Activated B cell treated with CpG ODN at 0.5 μM for 24 hours (primary cell): ENCODE results near the gene ADAMTS8. TPM values are rescaled to one million over a fixed set of nuclear protein-coding genes. Genes with fewer than 3 reads are reported as not detected.

Experiments used
- ATAC-seq: fragments of 200-7000 bp; cut with Tn5 transposase; one replicate; pipeline ENCODE4 v1.10.0; 2021; ENCODE audit warnings: low read depth, mild to moderate bottlenecking, moderate library complexity
- CTCF ChIA-PET: fragments of 350-600 bp; sonication (Branson Sonifier 250); formaldehyde crosslinking; loops from one replicate; lab custom pipeline; 2021; ENCODE audit warnings: antibody characterized with exemption; lab: Charles Lee
- POLR2A ChIA-PET: fragments of 350-600 bp; sonication (Branson Sonifier 250); formaldehyde crosslinking; loops from one replicate; lab custom pipeline; 2021; ENCODE audit warnings: antibody characterized with exemption; lab: Charles Lee
- DNase-seq: peaks from one replicate; pipeline ENCODE4 v3.0.0; 2022
- H3K27ac Mint-ChIP-seq: one replicate; pipeline ENCODE4 v1.8.0; 2020; ENCODE audit warnings: mixed read lengths
- H3K27me3 Mint-ChIP-seq: one replicate; pipeline ENCODE4 v1.8.0; 2021; ENCODE audit warnings: mixed read lengths
- H3K36me3 Mint-ChIP-seq: one replicate; pipeline ENCODE4 v1.8.0; 2021; ENCODE audit warnings: low read depth, mixed read lengths
- H3K4me1 Mint-ChIP-seq: one replicate; pipeline ENCODE4 v1.8.0; 2021; ENCODE audit warnings: mixed read lengths
- H3K4me3 Mint-ChIP-seq: one replicate; pipeline ENCODE4 v1.8.0; 2020; ENCODE audit warnings: mild to moderate bottlenecking, mixed read lengths
- H3K9me3 Mint-ChIP-seq: one replicate; pipeline ENCODE4 v1.8.0; 2020; ENCODE audit warnings: mixed read lengths
- CTCF ChIP-seq: fragments of 200-600 bp; IDR thresholded peaks from one replicate; pipeline ENCODE4 v1.8.0; 2022; ENCODE audit warnings: antibody characterized with exemption, mild to moderate bottlenecking
- intact Hi-C: fragments of 100-400 bp; cut with micrococcal nuclease; formaldehyde crosslinking; loops from one replicate; pipeline ENCODE4 v1.15.1; 2024
- total RNA-seq: library from RNA; stranded (reverse); gene quantifications from 2 replicates; pipeline ENCODE4 v1.2.3, GENCODE V29; 2022

ADAMTS8 gene
- total RNA-seq, 1 donor from 2014 or later = not detected

DNA sequence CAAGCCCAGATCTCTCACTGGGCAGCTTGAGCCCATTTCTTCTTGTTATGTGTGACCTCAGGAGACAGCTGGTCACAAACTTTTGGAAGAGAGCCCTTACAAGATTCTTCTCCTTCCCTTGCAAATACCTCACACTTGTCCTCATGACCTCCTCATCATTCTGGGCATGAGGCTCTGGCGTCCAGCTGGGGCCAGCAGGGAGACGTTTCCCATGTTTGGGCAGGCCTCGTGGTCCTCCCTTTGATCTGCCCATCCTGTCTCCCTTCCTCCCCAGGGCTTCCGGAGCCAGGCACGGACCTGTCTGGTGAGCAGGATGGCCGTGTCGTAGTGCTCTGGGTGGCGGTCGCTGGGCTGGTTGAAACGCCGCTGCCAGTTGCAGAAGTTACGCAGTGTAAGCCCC lies 9.7 kb downstream of the ADAMTS8 start:
- intact Hi-C loops = no loop called here
- no peaks in the 10 kb centered on the region for H3K36me3 Mint-ChIP-seq
- H3K4me3 Mint-ChIP-seq = no peak overlapping the region
- peaks cover 26% of the 10 kb centered on the region for H3K27me3 Mint-ChIP-seq
- POLR2A ChIA-PET = no interaction called here
- no peaks in the 10 kb centered on the region for H3K4me1 Mint-ChIP-seq
- DNase-seq (no peak), ATAC-seq (no peak)
- no peak overlapping the region for H3K27ac Mint-ChIP-seq
- H3K9me3 Mint-ChIP-seq = no peaks in the 10 kb centered on the region
- CTCF ChIA-PET = no interaction called here
- no peak for TF ChIP-seq CTCF

- Mint-ChIP-seq H3K9me3 (no peaks in the 10 kb centered on the region), H3K4me1 (no peaks in the 10 kb centered on the region), H3K4me3 (no peak overlapping the region), H3K36me3 (no peaks in the 10 kb centered on the region), H3K27ac (no peak overlapping the region), H3K27me3 (peaks cover 26% of the 10 kb centered on the region)
- ChIA-PET POLR2A (no interaction called here), CTCF (no interaction called here)
- DNase-seq (no peak), ATAC-seq (no peak)
- TF ChIP-seq CTCF = no peak
- intact Hi-C loops = no loop called here
These were observed 10.2 kb downstream of the ADAMTS8 start for GRCh38 chr11:130418210-130418609.

GRCh38 chr11:130416906-130417305 lies 11.5 kb downstream of the ADAMTS8 start:
- CTCF ChIA-PET = interaction anchor here (0.9 kb wide), 2 partner anchors 13 to 445 kb away, joined by 3 read pairs; no protein-coding TSS in a partner anchor

GRCh38 chr11:130416530-130416882 lies 11.9 kb downstream of the ADAMTS8 start:
- Mint-ChIP-seq H3K27ac (no peak overlapping the region), H3K9me3 (no peaks in the 10 kb centered on the region), H3K4me3 (no peak overlapping the region), H3K36me3 (no peaks in the 10 kb centered on the region), H3K27me3 (peaks cover 27% of the 10 kb centered on the region), H3K4me1 (no peaks in the 10 kb centered on the region)
- no peak for TF ChIP-seq CTCF
- no peak for DNase-seq
- POLR2A ChIA-PET = no interaction called here
- no peak for ATAC-seq
- CTCF ChIA-PET = interaction anchor here (0.9 kb wide), 2 partner anchors 14 to 446 kb away, joined by 3 read pairs; no protein-coding TSS in a partner anchor
- intact Hi-C loops = no loop called here

More at GRCh38 chr11:130416906-130417305, 11.5 kb downstream of the ADAMTS8 start:
- DNase-seq (no peak), ATAC-seq (no peak)
- intact Hi-C loops = no loop called here
- Mint-ChIP-seq H3K36me3 (no peaks in the 10 kb centered on the region), H3K4me3 (no peak overlapping the region), H3K9me3 (no peaks in the 10 kb centered on the region), H3K27ac (no peak overlapping the region), H3K4me1 (no peaks in the 10 kb centered on the region), H3K27me3 (peaks cover 25% of the 10 kb centered on the region)
- POLR2A ChIA-PET = no interaction called here
- no peak for TF ChIP-seq CTCF

- Mint-ChIP-seq H3K9me3 (no peaks in the 10 kb centered on the region), H3K4me3 (no peak overlapping the region), H3K4me1 (no peaks in the 10 kb centered on the region), H3K27me3 (peaks cover 27% of the 10 kb centered on the region), H3K27ac (no peak overlapping the region), H3K36me3 (no peaks in the 10 kb centered on the region)
- CTCF ChIA-PET = interaction anchor here (0.9 kb wide), 2 partner anchors 14 to 446 kb away, joined by 3 read pairs; no protein-coding TSS in a partner anchor
- POLR2A ChIA-PET = no interaction called here
- intact Hi-C loops = no loop called here
- no peak for TF ChIP-seq CTCF
- no peak for ATAC-seq
- no peak for DNase-seq
These were observed 12.5 kb downstream of the ADAMTS8 start for GRCh38 chr11:130415731-130416529.
